Stimulated activated CD8-positive, alpha-beta memory T cell treated with anti-CD3 and anti-CD28 coated beads, Interleukin-12 subunit alpha, Interleukin-12 subunit beta, amount 100 ng/mL, for 1 hour (primary cell): ENCODE results near the gene PRLR.
"Not testable (repeated sequence)": the region's sequence is repeated elsewhere in the genome, so short reads cannot be mapped to it uniquely, and the experiment has no call there.

Source experiments
- DNase-seq: peaks from one replicate; pipeline ENCODE4 v3.0.0-alpha.2; 2020; ENCODE audit warnings: low read depth

Gene PRLR

GRCh38 chr5:35230038-35230611, at the start of gene PRLR:
Gene PRLR (minus strand): TSS chr5:35230487. CDS start chr5:35089620, 140,867 bp downstream.
- DNase-seq, result no peak

- no peak for DNase-seq
Measured at GRCh38 chr5:35274839-35275509, 44.7 kb upstream of the PRLR start.

GRCh38 chr5:35269006-35269405, 38.7 kb upstream of the PRLR start:
- no peak for DNase-seq

- no peak for DNase-seq
Measured at GRCh38 chr5:35266276-35266675, 36.0 kb upstream of the PRLR start.

GRCh38 chr5:35264509-35264908, 34.2 kb upstream of the PRLR start:
- DNase-seq, result no peak

GRCh38 chr5:35263266-35263877, 33.1 kb upstream of the PRLR start:
- no peak for DNase-seq

GRCh38 chr5:35253582-35253981, 23.3 kb upstream of the PRLR start:
- no peak for DNase-seq

- no peak for DNase-seq
Measured at GRCh38 chr5:35252963-35253362, 22.7 kb upstream of the PRLR start.

GRCh38 chr5:35248843-35249780, 18.8 kb upstream of the PRLR start:
- no peak for DNase-seq

- no peak for DNase-seq
Measured at GRCh38 chr5:35247648-35248034, 17.4 kb upstream of the PRLR start.

GRCh38 chr5:35246900-35247647, 16.8 kb upstream of the PRLR start:
- no peak for DNase-seq

GRCh38 chr5:35246411-35246810, 16.1 kb upstream of the PRLR start:
- no peak for DNase-seq

GRCh38 chr5:35245371-35245770, 15.1 kb upstream of the PRLR start:
- DNase-seq, result not testable (repeated sequence)

- no peak for DNase-seq
Measured at GRCh38 chr5:35244171-35244570, 13.9 kb upstream of the PRLR start.

- DNase-seq, result no peak
Measured at GRCh38 chr5:35242702-35243258, 12.5 kb upstream of the PRLR start.

GRCh38 chr5:35240892-35241291, 10.6 kb upstream of the PRLR start:
- no peak for DNase-seq

GRCh38 chr5:35239911-35240610, 9.8 kb upstream of the PRLR start:
- DNase-seq, result no peak

GRCh38 chr5:35239476-35239875, 9.2 kb upstream of the PRLR start:
- no peak for DNase-seq

GRCh38 chr5:35237580-35238376, 7.5 kb upstream of the PRLR start:
- DNase-seq, result no peak

- no peak for DNase-seq
Measured at GRCh38 chr5:35236770-35237169, 6.5 kb upstream of the PRLR start.
